Eye (tissue), 1 donor: Measurements from ENCODE around the gene SOCS2.

Source experiments
- DNase-seq: peaks from one replicate; pipeline ENCODE4 v3.0.0-alpha.2; 2015

The SOCS2 gene

GRCh38 chr12:93568091-93568490 is 4.4 kb upstream of the SOCS2 start:
- DNase-seq = no peak

GRCh38 chr12:93569301-93569655 is 3.2 kb upstream of the SOCS2 start:
- no peak for DNase-seq

- DNase-seq = peak; percentile 96
These were observed 2.6 kb upstream of the SOCS2 start for GRCh38 chr12:93569656-93570551.

GRCh38 chr12:93570552-93571364 is 1.7 kb upstream of the SOCS2 start:
- peak; percentile 97 for DNase-seq

GRCh38 chr12:93571365-93571924 is 1.0 kb upstream of the SOCS2 start:
- peak; percentile 89 for DNase-seq

GRCh38 chr12:93572712-93573551 is 457 bp downstream of the SOCS2 start:
- DNase-seq = peak; percentile 80

- DNase-seq = no peak
These were observed 1.2 kb downstream of the SOCS2 start for GRCh38 chr12:93573552-93574223.

- no peak for DNase-seq
These were observed 4.7 kb downstream of the SOCS2 start for GRCh38 chr12:93577222-93577621.

- no peak for DNase-seq
These were observed 5.7 kb downstream of the SOCS2 start for GRCh38 chr12:93578221-93578620.

GRCh38 chr12:93580682-93581081 is 8.2 kb downstream of the SOCS2 start:
- no peak for DNase-seq

GRCh38 chr12:93581370-93581769 is 8.9 kb downstream of the SOCS2 start:
- no peak for DNase-seq

GRCh38 chr12:93582351-93582750 is 9.9 kb downstream of the SOCS2 start:
- DNase-seq = no peak

GRCh38 chr12:93583627-93584392 is 11.3 kb downstream of the SOCS2 start:
- no peak for DNase-seq

GRCh38 chr12:93585247-93585646 is 12.8 kb downstream of the SOCS2 start:
- DNase-seq = no peak

- no peak for DNase-seq
These were observed 15.1 kb downstream of the SOCS2 start for GRCh38 chr12:93587611-93588010.

- no peak for DNase-seq
These were observed 16.6 kb downstream of the SOCS2 start for GRCh38 chr12:93589081-93589480.

- DNase-seq = peak; percentile 82
These were observed 18.8 kb downstream of the SOCS2 start for GRCh38 chr12:93591137-93591868.

GRCh38 chr12:93592641-93593406 is 20.3 kb downstream of the SOCS2 start:
- DNase-seq = no peak

GRCh38 chr12:93593843-93594242 is 21.4 kb downstream of the SOCS2 start:
- no peak for DNase-seq
